CD4-positive, alpha-beta T cell treated with Interleukin-4 for 4 hours (primary cell): ENCODE data around the gene LBX1.
A peak's percentile ranks its signal among the peaks of the same experiment; 100 is the strongest.

Experiments used
- DNase-seq: peaks from one replicate; pipeline ENCODE4 v3.0.0-alpha.2; 2020

LBX1 gene

GRCh38 chr10:101229266-101230182 is at the start of gene LBX1:
LBX1 (minus strand) TSS chr10:101229463; CDS start chr10:101228815, 648 bp downstream.
- no peak for DNase-seq

GRCh38 chr10:101273741-101274140 is 44.5 kb upstream of the LBX1 start:
- DNase-seq: no peak

GRCh38 chr10:101273330-101273729 is 44.1 kb upstream of the LBX1 start:
- DNase-seq: no peak

- DNase-seq: peak; percentile 59
Measured at GRCh38 chr10:101272229-101272868, 43.1 kb upstream of the LBX1 start.

GRCh38 chr10:101270763-101271162 is 41.5 kb upstream of the LBX1 start:
- no peak for DNase-seq

- no peak for DNase-seq
Measured at GRCh38 chr10:101267776-101268175, 38.5 kb upstream of the LBX1 start.

GRCh38 chr10:101267290-101267680 is 38.0 kb upstream of the LBX1 start:
- no peak for DNase-seq

GRCh38 chr10:101266381-101267289 is 37.4 kb upstream of the LBX1 start:
- DNase-seq: no peak

GRCh38 chr10:101263150-101263752 is 34.0 kb upstream of the LBX1 start:
- DNase-seq: no peak

- no peak for DNase-seq
Measured at GRCh38 chr10:101262147-101262546, 32.9 kb upstream of the LBX1 start.

GRCh38 chr10:101261702-101262101 is 32.4 kb upstream of the LBX1 start:
- DNase-seq: no peak

GRCh38 chr10:101260764-101261481 is 31.7 kb upstream of the LBX1 start:
- DNase-seq: no peak

- no peak for DNase-seq
Measured at GRCh38 chr10:101258179-101258885, 29.1 kb upstream of the LBX1 start.

GRCh38 chr10:101257491-101257890 is 28.2 kb upstream of the LBX1 start:
- no peak for DNase-seq

- no peak for DNase-seq
Measured at GRCh38 chr10:101257084-101257483, 27.8 kb upstream of the LBX1 start.

GRCh38 chr10:101256387-101256786 is 27.1 kb upstream of the LBX1 start:
- no peak for DNase-seq

GRCh38 chr10:101250136-101250535 is 20.9 kb upstream of the LBX1 start:
- no peak for DNase-seq

- no peak for DNase-seq
Measured at GRCh38 chr10:101249171-101249581, 19.9 kb upstream of the LBX1 start.

- no peak for DNase-seq
Measured at GRCh38 chr10:101246639-101247038, 17.4 kb upstream of the LBX1 start.

- no peak for DNase-seq
Measured at GRCh38 chr10:101244321-101245050, 15.2 kb upstream of the LBX1 start.
